HG03521 (cell line): ENCODE results near the gene BACE2.

ENCODE experiments used
- ATAC-seq: cut with Tn5 transposase; IDR thresholded peaks from one replicate; pipeline ENCODE4 v1.9.1; 2021; ENCODE audit warnings: mild to moderate bottlenecking, moderate library complexity; ENCODE audit not compliant: unreplicated experiment

BACE2 gene

GRCh38 chr21:41167348-41168342 is at the start of gene BACE2:
BACE2 (plus strand) TSS chr21:41168160; CDS start chr21:41168264, 104 bp downstream.
- ATAC-seq: no peak

- ATAC-seq: no peak
These were observed 48.1 kb upstream of the BACE2 start for GRCh38 chr21:41119901-41120300.

GRCh38 chr21:41120997-41121396 is 47.0 kb upstream of the BACE2 start:
- no peak for ATAC-seq

DNA sequence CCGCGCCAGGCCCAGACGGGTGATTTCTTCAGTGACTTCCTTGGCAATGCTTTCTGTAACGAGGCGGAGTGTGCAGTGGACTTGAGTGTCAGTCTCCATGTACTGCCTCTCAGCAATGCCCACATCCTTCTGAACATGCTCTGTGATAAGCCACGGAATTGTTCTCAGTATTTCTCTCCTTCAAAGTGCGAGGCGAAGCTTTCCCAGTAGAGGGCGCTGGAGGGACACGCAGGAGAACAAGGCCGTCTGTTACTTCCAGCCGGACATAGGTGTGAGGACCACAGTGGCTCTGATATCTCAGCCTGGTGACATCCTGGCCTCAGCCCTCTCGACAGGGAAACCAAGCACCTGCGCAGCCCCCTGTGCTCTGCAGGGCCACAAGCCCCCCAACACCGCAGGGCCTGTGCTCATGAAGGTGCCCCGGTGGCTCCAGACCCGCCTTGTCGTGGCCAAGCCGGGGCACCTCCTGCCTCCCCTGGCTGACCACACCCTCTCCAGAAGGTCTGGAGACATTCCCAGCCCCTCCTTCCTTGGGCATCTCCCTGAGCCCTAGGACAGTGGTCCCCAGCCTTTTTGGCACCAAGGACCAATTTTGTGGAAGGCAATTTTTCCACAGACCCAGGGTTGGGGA is 46.1 kb upstream of the BACE2 start:
- ATAC-seq: no peak

- ATAC-seq: no peak
These were observed 43.2 kb upstream of the BACE2 start for GRCh38 chr21:41124641-41125201.

- ATAC-seq: no peak
These were observed 39.0 kb upstream of the BACE2 start for GRCh38 chr21:41128981-41129380.

DNA sequence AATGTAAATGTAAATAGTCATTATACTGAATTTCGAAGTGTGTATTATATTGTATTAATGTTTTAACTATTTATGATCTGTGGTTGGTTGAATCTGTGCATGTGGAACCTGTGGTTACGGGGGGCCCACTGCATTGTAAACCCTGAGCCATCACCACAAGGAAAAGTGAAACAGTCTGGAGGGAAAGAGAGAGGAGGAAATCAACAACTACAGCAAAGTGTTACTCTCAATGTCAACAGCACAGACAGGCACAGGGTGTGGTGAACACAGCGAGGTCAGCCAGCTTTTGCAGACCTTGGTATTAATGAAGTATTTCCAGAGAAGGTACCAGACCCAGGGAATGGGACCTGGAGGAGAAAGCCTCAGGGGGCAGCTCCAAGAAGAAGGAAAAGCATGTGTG is 37.1 kb upstream of the BACE2 start:
- no peak for ATAC-seq

DNA sequence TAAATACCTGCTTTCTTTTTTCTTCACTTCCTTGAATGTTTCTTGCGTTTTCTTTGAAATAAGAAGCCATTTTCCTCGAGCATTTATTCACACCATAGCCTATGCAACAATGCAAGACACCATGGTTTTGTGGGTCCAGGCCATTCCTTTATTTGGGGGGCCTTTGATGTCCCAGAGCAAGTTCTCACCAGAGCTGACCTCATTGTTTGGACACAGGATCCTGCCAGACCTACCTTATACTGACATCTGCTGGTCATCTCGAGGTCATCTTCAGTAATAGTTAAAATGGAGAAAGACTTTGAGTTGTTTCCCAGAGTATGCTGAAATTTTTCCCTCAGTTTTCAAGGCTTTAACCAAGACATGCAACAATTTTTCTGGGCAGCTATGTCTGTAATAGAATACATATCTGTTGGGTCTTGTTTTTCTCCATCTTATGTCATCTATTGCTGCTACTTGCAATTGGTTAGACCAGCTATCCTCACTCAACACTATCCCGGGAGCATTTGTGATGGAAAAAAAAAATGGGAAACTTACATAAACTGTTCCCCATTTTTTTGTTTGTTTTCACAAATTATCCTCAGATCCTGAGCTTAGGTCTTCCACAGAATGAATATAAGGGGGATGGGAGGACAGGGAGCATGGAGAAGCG is 34.0 kb upstream of the BACE2 start:
- no peak for ATAC-seq

- ATAC-seq: no peak
These were observed 32.2 kb upstream of the BACE2 start for GRCh38 chr21:41135746-41136145.

DNA sequence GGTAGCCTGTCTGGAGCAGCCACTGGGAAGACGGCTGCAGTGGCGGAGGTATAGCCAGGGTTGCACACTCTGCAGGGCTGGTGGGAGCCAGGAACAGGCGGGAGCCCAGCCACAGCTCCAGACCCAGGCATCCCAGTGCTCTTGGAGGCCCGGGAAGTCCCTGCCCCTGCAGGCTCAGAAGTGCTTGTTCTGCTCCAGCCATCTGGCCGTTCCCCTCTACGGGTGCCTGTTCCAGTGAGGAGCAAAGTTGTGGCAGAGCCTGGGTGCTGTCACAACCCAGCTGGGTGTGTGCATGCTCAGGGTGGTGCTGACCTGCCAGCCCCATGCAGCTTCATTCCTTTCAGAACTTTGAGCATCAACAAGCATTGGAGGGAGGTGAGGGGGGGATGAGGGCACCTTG is 31.7 kb upstream of the BACE2 start:
- ATAC-seq: no peak

DNA sequence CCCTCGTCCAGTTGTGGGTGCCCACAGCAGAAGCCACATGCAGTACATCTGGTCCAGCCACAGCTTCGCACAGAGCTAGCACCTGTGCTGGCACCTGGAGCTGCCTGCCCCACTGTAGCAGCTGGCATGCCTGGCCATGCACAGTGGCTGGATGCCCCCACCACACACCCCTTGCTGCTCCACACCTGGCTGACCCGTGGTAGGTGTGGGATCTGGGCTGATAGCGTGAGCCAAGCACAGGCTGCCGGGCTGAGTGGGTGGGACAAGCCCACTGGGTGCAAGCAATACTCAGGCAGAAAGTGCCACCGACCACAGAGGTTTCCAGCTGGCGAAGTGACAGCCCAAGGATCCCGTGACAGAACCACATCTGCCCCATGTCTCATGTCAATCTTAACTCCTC is 30.6 kb upstream of the BACE2 start:
- no peak for ATAC-seq

GRCh38 chr21:41137889-41138288 is 30.1 kb upstream of the BACE2 start:
- no peak for ATAC-seq

- ATAC-seq: no peak
These were observed 29.2 kb upstream of the BACE2 start for GRCh38 chr21:41138711-41139110.

GRCh38 chr21:41139275-41139674 is 28.7 kb upstream of the BACE2 start:
- ATAC-seq: no peak

GRCh38 chr21:41139951-41140350 is 28.0 kb upstream of the BACE2 start:
- no peak for ATAC-seq

- no peak for ATAC-seq
These were observed 26.9 kb upstream of the BACE2 start for GRCh38 chr21:41141031-41141457.

GRCh38 chr21:41142051-41142795 is 25.7 kb upstream of the BACE2 start:
- no peak for ATAC-seq

GRCh38 chr21:41143596-41144325 is 24.2 kb upstream of the BACE2 start:
- no peak for ATAC-seq

- no peak for ATAC-seq
These were observed 20.6 kb upstream of the BACE2 start for GRCh38 chr21:41147096-41147978.
